Cardiac muscle cell (in vitro differentiated cells and primary cell): ENCODE measurements around the gene ADAMTSL1. TPM values are rescaled to one million over a fixed set of nuclear protein-coding genes. Genes with fewer than 3 reads are reported as not detected.

ENCODE experiments used
- DNase-seq, 2 donors: peaks; one replicate each; pipeline versions ENCODE4 v3.0.0 to v3.0.0-alpha.2; 2010 to 2017; ENCODE audit warnings: low read depth in 1 of 2, low spot score in 1 of 2
- H3K27ac ChIP-seq: fragments of 200-600 bp; sonication (generic); 2 replicates; pipeline ENCODE4 v1.5.1; 2016
- H3K27me3 ChIP-seq: fragments of 200-600 bp; sonication (generic); 2 replicates; pipeline ENCODE4 v1.6.0; 2016; ENCODE audit warnings: control low read depth
- H3K36me3 ChIP-seq: fragments of 200-600 bp; sonication (generic); 2 replicates; pipeline ENCODE4 v1.5.1; 2016; ENCODE audit warnings: control low read depth
- H3K4me1 ChIP-seq: fragments of 200-600 bp; sonication (generic); 2 replicates; pipeline ENCODE4 v1.8.1; 2017; ENCODE audit warnings: low read depth, mild to moderate bottlenecking, mixed run types
- H3K4me3 ChIP-seq: fragments of 200-600 bp; sonication (generic); 2 replicates; pipeline ENCODE4 v1.5.1; 2016; ENCODE audit warnings: mild to moderate bottlenecking
- H3K9me3 ChIP-seq: fragments of 200-600 bp; sonication (generic); 2 replicates; pipeline ENCODE4 v1.5.1; 2017; ENCODE audit warnings: low read depth, mild to moderate bottlenecking, control low read depth
- polyA plus RNA-seq: library from polyadenylated mRNA; unstranded; fragments of >200 nt; fragmentation: Nextera tagmentation; extraction: Ambion mirVana; gene quantifications from 2 replicates; pipeline ENCODE4 v1.2.1, GENCODE V29; 2016
- total RNA-seq: library from RNA; depleted of rRNA; stranded (reverse); fragments of >200 nt; gene quantifications from 2 replicates; pipeline ENCODE4 v1.2.3, GENCODE V29; 2016
- TF ChIP-seq, protein P1 (sequence below): IDR thresholded peaks from 2 replicates; pipeline ENCODE4 v1.5.1; 2012; ENCODE audit warnings: low read depth, mild to moderate bottlenecking, low read length

The ADAMTSL1 gene
- total and polyA plus RNA-seq, 2 experiments from 2014 or later = 12.6 to 63.0 TPM

DNA sequence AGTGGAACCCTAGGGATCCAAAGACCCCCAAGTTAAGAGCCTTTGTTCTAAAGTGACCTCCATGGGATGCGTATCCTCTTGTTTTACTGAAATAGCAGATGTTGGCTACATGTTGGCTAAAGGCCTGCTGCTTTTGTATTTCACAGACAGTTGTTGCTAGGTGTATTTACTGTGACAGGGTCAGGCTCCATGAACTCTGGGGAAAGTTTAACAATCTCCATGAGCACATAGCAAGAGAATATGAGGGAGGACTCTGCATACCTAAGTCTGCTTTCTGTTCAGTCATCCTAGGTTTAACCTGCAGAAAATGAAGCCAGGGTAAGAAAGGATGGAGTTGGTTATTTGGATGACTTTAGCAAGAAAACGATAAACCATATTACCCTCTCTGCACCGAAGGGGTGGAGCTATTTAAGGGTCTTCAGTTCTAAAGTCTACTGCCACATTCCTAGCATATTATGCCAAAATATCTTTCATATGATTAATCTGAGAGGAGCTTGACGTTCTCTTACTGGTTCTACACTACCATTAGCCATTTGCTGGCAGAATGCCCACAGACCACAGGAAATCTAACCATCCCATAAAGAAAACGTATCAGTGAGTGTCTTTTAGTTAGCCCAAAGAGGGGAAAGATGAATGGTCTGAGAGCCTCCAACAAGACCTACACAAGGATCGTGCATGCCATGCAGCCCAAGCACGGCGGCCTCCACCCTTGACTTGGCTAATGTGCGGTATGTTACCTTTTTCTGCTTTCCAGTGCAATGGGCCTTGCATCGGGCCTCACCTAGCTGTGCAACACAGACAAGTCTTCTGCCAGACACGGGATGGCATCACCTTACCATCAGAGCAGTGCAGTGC lies 431.3 kb downstream of the ADAMTSL1 start:
- no peaks in the 10 kb centered on the region for H3K36me3 ChIP-seq
- H3K9me3 ChIP-seq = no peaks in the 10 kb centered on the region
- H3K27ac ChIP-seq = no peak overlapping the region
- H3K27me3 ChIP-seq = no peaks in the 10 kb centered on the region
- H3K4me3 ChIP-seq = no peak overlapping the region
- peaks cover 5% of the 10 kb centered on the region for H3K4me1 ChIP-seq
- TF ChIP-seq, protein P1, sequence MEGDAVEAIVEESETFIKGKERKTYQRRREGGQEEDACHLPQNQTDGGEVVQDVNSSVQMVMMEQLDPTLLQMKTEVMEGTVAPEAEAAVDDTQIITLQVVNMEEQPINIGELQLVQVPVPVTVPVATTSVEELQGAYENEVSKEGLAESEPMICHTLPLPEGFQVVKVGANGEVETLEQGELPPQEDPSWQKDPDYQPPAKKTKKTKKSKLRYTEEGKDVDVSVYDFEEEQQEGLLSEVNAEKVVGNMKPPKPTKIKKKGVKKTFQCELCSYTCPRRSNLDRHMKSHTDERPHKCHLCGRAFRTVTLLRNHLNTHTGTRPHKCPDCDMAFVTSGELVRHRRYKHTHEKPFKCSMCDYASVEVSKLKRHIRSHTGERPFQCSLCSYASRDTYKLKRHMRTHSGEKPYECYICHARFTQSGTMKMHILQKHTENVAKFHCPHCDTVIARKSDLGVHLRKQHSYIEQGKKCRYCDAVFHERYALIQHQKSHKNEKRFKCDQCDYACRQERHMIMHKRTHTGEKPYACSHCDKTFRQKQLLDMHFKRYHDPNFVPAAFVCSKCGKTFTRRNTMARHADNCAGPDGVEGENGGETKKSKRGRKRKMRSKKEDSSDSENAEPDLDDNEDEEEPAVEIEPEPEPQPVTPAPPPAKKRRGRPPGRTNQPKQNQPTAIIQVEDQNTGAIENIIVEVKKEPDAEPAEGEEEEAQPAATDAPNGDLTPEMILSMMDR = no peak
- DNase-seq = peak in 1 of 2 donors; percentile 57

DNA sequence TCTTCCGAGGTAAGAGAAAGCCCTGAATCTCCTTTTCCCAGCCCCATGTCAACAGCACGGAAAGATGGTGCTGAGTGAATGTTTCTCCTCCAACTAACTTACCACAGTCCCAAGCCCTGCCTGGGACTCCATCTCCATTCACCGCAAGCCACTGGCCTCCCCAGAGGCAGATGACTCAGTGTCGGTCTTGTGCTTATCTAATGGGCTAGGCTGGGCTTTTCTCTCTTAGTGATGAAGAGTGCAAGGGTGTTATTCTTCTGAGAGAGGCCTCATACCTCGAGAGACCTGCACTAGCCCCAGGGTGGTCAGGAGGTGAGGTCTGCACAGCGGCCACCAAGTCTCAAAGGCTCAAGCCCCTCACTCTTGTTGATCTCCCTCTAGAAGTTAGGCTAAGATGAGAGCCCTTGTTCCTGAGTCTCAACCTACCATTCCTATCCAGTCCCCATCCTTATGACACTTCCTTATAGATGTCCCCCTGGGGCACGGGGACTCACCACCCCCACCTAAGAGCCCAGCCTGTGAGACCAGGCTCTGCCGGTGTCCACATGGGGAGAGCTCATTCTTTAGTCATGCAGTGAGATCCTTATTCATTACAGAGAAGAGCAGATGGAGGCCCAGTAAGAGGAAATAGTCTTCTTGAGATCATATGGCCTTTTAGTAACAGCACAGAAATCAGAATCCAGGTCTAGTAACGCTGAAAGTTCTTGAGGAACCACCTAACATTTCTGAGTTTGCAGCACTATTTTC lies 432.1 kb downstream of the ADAMTSL1 start:
- peak in 1 of 2 donors; percentile 59 for DNase-seq
- H3K4me1 ChIP-seq = peaks cover 13% of the 10 kb centered on the region
- H3K4me3 ChIP-seq = no peak overlapping the region
- H3K27ac ChIP-seq = no peak overlapping the region
- no peaks in the 10 kb centered on the region for H3K9me3 ChIP-seq
- no peaks in the 10 kb centered on the region for H3K27me3 ChIP-seq
- TF ChIP-seq, protein P1 = no peak
- no peaks in the 10 kb centered on the region for H3K36me3 ChIP-seq

DNA sequence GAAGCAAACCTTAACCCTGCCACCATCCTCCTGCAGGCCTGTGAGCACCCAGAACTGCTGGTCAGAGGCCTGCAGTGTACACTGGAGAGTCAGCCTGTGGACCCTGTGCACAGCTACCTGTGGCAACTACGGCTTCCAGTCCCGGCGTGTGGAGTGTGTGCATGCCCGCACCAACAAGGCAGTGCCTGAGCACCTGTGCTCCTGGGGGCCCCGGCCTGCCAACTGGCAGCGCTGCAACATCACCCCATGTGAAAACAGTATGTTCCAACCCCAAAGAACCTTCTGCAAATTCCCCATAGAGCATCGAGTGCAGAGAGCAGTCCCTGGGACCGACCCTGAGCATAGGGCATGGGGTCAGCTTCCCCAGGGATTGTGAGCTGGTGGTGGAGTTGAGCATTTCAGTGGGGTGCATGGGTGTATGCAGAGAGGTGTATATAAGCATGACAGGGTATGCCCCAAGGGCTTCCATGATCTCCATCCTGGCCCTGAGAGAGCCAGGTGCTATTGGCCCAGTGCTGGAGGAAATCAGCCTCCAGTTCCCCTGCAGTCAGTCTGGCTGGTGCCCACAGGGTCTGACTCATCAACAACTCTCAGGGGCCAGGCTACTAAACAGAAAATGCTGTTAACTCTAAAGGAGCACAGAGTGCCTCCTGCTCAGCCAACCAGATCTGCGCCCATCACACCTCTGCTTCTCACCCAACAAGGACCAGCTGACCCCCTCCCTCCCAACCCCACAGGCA lies 432.9 kb downstream of the ADAMTSL1 start:
- H3K9me3 ChIP-seq = no peaks in the 10 kb centered on the region
- H3K27me3 ChIP-seq = no peaks in the 10 kb centered on the region
- peaks cover 15% of the 10 kb centered on the region for H3K4me1 ChIP-seq
- no peaks in the 10 kb centered on the region for H3K36me3 ChIP-seq
- DNase-seq = peak in 1 of 2 donors; percentile 55
- TF ChIP-seq, protein P1 = no peak
- H3K4me3 ChIP-seq = no peak overlapping the region
- H3K27ac ChIP-seq = no peak overlapping the region

DNA sequence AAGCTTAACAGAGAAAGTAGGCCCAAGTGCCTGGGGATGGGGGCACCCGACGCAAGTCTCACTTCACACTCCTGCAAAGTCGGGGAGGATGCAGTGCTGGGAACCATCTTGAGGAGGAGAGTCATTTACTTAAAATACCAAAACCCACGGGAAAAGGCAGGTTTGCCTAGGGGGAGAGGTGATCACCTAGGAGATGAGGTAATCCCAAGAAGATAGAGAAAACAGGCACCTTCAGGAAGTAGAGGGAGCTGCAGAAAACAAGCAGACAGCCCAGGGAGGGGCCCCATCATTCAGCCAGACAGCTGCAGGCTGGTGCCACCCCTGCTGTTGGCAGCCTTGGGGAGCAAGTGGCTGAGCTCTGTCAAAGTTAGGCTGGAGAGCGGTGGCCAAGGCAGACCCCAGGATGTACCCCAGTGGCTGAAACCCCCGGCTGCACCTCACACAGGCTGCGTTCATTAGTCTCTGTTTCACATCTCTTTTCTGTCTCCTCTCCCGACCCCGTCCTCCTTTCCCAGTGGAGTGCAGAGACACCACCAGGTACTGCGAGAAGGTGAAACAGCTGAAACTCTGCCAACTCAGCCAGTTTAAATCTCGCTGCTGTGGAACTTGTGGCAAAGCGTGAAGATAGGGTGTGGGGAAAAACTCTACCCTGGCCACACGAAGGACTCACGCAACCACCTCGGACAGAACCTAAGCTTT lies 434.1 kb downstream of the ADAMTSL1 start:
- peaks cover 15% of the 10 kb centered on the region for H3K4me1 ChIP-seq
- TF ChIP-seq, protein P1 = no peak
- no peaks in the 10 kb centered on the region for H3K9me3 ChIP-seq
- H3K27ac ChIP-seq = no peak overlapping the region
- no peak overlapping the region for H3K4me3 ChIP-seq
- H3K27me3 ChIP-seq = no peaks in the 10 kb centered on the region
- DNase-seq = no peak
- no peaks in the 10 kb centered on the region for H3K36me3 ChIP-seq
